ENCODE data around the gene RNF169. TPM values are rescaled to one million over a fixed set of nuclear protein-coding genes. Genes with fewer than 3 reads are reported as not detected.
"Not testable (repeated sequence)": the region's sequence is repeated elsewhere in the genome, so short reads cannot be mapped to it uniquely, and the experiment has no call there.

RNF169 gene
- total RNA-seq, 1 donor from 2014 or later = 11.7 TPM

DNA sequence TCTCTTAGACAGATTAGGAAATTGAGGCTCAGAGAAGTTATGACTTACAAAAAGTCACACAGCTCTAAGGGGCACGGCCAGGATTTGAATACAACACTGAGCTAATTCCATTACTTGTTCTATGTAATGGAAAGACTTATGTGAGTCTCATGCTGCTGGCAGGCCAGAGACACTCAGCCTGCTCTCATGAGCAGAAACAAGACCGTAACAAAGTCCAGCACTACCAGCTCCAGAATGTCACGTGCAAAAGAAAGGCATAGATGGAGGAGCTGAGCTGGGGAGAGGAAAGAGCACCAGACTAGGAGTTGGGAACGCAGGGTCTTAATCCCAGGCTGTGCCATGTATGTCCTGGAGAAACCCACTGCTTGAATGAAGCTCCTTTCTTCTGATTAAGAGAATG, 19.3 kb upstream of the RNF169 start:
- DNase-seq (ENCODE audit: low read depth in 2 of 2) = no peak

DNA sequence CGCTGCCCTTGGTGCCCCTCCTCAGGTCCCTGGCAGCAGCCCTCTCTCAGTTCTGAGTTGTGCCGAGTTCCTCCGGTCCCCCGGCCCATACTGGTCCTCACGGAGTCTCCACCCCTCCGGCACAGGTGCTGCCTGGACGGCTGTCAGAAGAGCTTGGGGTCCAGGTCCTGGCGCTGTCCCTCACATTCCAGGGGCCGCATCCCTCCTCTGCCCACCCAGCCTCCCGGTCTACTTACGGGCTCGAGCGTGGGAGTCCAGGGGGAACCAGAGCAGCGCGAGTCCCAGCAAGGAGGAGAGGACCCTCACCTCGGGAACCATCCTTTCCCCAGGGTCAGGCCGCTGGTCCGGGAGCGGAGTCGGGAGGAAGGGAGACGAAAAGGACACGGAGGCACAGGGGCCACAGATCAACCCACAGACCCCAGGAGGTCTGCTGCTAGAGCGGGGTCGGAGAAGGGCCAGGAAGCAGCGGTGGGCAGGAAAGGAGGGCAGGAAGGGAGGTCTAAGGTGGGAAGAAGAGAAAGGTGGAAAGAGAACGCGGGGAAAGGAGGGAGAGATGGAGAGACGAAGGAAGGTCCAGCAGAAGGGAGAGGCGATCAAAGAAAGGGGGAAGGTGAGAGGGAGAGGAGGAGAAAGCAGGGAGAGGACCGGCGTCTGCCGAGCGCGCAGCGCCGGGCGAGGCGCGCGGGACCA, 17.9 kb upstream of the RNF169 start:
- no peak for DNase-seq (ENCODE audit: low read depth in 2 of 2)

GRCh38 chr11:74731301-74732094, 17.2 kb upstream of the RNF169 start, which contains the start of gene CHRDL2:
Gene CHRDL2, minus strand, starts transcription at chr11:74731426. Its CDS starts 538 bp downstream, at chr11:74730888.
- peak; percentile 31 to 58 for DNase-seq (ENCODE audit: low read depth in 2 of 2)

GRCh38 chr11:74734559-74734925, 14.1 kb upstream of the RNF169 start:
- no peak for DNase-seq (ENCODE audit: low read depth in 2 of 2)

DNA sequence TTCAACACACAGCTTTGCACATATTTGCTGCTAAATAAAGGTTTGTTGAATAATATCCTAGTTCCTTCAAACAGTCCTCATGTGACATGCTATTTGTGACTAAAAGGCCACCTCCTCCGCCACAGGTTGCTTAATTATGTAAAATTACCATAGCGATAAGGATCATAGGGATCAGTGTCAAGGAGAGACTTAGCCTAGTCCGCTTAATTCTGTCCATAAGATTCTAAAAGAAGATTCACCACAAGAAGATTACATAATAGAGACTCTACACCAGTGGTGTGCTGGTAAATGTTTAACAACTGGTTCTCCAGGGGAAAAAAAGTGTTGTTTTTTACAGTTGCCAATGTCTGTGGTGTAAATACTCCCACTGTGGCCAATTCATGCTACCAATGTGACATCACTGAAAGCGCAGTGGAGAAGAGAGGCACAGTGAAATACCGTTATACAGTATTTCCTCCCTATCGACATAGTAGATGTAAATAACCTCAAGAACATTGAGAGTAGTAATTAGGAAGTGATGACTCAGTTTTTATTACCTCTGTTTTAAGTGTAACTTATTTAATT, 13.2 kb upstream of the RNF169 start:
- no peak for DNase-seq (ENCODE audit: low read depth in 2 of 2)

- DNase-seq (ENCODE audit: low read depth in 2 of 2) = no peak
Observed at GRCh38 chr11:74736031-74736430, 12.6 kb upstream of the RNF169 start.

DNA sequence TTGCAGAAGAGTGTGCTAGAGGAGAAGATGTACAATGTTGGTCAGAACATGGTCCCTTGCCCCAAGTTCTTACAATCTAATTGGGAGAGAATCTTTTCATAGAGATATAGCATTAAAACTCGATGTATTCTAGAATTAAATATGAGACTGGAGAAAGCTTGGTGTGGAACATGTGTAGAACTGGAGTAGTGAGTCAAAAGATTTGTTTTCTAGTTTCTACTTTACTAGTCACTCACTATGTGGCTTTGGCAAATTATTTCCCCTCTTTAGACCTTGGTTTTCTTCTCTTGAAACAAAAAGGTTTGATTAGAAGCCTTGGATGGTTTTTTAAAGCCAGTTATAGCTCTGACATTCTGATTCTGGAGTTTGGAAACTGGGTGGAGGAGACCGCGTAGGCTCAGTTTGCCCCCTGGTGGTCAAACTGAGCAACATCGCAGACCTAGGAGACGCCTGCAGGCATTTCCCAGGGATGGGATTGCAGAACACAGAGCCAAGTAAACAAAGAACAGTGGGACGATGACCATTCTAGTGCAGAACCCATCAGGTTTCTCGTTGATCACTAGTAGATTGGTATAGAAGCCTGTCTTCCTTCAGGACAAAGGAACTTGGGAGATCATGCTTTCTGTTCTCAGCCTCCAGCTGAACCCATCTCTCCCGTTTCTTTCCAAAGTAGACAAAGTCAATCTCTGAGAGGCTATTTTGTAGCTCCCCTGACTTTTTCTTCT, 8.9 kb upstream of the RNF169 start:
- peak; percentile 69 to 75 for DNase-seq (ENCODE audit: low read depth in 2 of 2)

DNA sequence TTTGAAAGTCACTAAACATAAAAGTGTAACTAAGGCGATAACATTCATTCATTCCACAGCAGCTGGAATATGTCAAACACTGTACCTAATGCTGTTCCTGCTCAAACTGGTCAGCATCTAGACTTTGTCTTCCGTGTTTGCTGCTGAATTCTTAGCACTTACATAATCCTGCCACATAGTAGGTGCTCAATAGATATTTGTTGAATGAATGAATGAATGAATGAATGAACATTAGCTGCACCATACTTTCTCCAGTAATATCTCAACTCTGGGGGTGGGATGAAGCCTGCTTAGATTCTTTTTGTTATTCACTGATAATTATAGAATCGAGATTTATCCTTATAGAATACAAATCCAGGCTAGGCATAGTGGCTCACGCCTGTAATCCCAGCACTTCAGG, 6.6 kb upstream of the RNF169 start:
- DNase-seq (ENCODE audit: low read depth in 2 of 2) = no peak

DNA sequence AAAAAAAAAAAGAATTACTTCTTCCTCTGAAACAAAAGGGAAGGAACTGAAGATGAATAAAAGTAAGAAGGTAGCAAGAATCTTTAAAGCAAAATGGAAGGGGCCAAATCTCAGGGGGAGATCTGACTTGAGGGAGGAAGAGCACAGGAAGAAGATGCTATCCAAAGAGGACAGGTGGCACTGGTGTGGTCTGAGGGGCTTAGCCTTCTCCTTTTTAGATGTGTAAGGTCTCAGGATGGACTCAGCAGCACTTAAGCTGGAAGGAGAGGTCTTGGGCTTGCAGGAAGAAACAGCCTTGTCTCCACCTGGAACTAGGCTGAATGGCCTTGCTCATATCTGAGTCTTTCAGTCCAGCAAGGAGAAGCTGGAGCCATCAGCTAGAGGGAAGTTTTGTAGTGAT, 5.0 kb upstream of the RNF169 start:
- no peak for DNase-seq (ENCODE audit: low read depth in 2 of 2)

DNA sequence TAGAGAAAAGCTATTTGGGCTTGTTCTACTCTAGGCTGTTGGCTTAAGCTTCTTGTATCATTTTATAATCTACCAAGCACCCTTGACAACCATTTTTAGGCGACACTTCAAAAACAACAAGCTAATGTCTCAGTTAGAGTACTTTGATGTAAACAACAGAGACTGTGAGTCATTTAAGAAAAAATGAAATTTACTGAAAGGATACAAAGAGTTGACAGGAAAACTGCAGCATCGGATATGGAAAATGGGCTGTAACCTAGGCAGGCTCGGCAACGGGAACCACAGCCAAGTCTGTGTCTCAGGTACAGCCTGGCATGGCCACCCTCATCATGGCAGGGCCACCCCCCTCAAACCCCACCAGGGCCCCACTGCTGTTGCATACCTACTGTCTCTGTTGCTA, 4.4 kb upstream of the RNF169 start:
- DNase-seq (ENCODE audit: low read depth in 2 of 2) = peak; percentile 48 to 61

GRCh38 chr11:74746868-74747267, 1.8 kb upstream of the RNF169 start:
- DNase-seq (ENCODE audit: low read depth in 2 of 2) = no peak

GRCh38 chr11:74749127-74749964, 697 bp downstream of the RNF169 start:
- DNase-seq (ENCODE audit: low read depth in 2 of 2) = peak; percentile 57 to 72

GRCh38 chr11:74749965-74750296, 1.3 kb downstream of the RNF169 start:
- no peak for DNase-seq (ENCODE audit: low read depth in 2 of 2)

GRCh38 chr11:74750598-74750997, 1.9 kb downstream of the RNF169 start:
- not testable (repeated sequence) for DNase-seq (ENCODE audit: low read depth in 2 of 2)

DNA sequence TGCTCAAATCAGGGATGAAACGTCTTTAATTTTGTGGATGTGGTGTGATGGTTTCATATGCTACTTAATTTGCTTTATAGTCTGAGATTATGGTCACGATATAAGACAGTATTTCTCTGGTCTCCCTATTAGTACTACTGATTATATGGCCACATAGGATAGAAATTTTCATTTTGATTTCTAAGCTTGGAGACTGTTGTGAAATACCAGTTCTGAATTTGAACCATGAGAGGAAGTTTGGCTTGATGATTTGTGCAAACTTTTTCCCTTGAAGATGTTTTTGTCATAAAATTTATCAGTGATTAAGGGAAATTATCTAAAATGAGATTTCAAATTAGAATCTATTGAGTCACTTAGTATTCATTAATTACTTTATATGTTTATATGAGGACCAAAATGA, 2.7 kb downstream of the RNF169 start:
- DNase-seq (ENCODE audit: low read depth in 2 of 2) = no peak

- peak in 1 of 2 donors; percentile 94 for DNase-seq (ENCODE audit: low read depth in 2 of 2)
Observed at GRCh38 chr11:74754507-74755252, 6.0 kb downstream of the RNF169 start.

DNA sequence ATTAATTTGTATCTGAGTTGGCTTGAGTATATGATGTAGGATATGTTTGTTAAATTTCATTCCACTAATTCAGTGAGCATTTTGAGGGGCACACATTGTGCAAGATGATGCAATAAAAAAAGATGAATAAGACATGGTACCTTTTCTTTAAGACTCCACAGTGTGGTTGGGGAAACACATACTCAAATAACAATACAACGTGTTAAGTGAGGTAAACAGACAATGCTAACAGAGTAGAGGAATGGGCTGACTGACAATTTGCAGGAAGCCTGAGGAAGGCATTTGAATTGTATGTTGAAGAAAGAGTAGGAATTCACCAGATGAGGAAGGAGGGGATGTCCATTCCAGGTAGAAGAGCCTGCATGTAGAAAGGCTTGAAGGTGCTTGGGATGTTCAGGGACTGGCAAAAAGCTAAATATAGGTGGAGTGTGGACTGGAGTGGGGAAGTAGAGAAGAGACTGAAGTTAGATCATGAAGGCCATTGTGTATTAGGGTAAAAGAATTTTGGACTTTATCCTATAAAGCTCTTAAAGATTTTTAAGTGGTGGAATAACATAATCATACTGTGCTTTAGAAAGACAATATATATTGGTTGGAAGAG, 6.8 kb downstream of the RNF169 start:
- DNase-seq (ENCODE audit: low read depth in 2 of 2) = peak in 1 of 2 donors; percentile 65

DNA sequence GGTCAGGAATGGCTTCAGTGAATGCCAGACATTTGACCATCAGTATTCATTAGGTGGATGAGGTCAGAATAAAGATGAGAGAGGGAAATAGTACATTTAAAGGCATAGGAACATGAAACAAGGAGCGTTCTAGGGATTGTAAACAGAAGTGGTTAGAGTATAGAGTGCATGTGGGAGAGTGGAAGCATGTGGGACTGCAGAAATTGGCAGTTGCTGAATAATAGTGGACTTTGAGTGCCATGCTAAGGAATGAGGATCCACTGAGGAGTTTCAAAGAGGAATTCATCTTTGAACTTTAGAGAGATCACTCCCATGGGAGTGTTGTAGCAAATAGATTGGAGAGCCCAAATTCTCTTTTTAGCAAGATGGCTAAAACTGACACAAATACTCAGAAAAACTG, 7.9 kb downstream of the RNF169 start:
- no peak for DNase-seq (ENCODE audit: low read depth in 2 of 2)

DNA sequence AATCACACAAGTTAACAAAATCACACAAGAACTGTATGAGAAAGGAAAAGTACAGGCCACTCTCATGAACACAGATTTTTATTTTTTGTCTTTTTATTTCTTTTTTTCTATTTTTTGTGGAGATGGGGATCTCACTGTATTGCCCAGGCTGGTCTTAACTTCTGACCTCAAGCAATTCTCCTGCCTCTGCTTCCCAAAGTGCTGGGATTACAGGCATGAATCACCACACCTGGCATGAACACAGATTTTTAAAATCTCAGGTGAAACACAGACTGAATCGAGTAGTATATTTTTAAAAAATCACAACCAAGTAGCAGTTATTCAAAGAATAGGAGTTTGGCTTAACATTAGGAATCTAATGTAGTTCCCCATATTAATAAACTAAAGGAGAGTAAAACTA, 18.3 kb downstream of the RNF169 start:
- DNase-seq (ENCODE audit: low read depth in 2 of 2) = no peak

GRCh38 chr11:74768172-74768651, 19.6 kb downstream of the RNF169 start:
- not testable (repeated sequence) for DNase-seq (ENCODE audit: low read depth in 2 of 2)
